MCF 10A (cell line): ENCODE measurements around the gene TACR2. TPM values are rescaled to one million over a fixed set of nuclear protein-coding genes. Genes with fewer than 3 reads are reported as not detected.

Experiments
- BruUV-seq: library from RNA; stranded (reverse); fragments of 400-500 nt; replicated peaks from 2 replicates; lab custom pipeline; 2021; lab: Mats Ljungman, UMichigan
- CTCF ChIA-PET: fragments of 300-600 bp; sonication (Branson Sonifier 250); formaldehyde crosslinking; extraction: SDS; loops from one replicate; lab custom pipeline; 2021; ENCODE audit warnings: antibody characterized with exemption, inconsistent platforms; lab: Yijun Ruan, JAX
- POLR2A ChIA-PET: fragments of 300-600, 350-650 bp; sonication (Branson Sonifier 250); formaldehyde crosslinking; extraction: SDS; loops from one replicate; lab custom pipeline; 2020; ENCODE audit warnings: antibody characterized with exemption, inconsistent platforms; lab: Yijun Ruan, JAX
- DNase-seq: peaks from one replicate; pipeline ENCODE4 v3.0.0-alpha.2; 2018; ENCODE audit not compliant: unreplicated experiment
- H3K27ac Mint-ChIP-seq: one replicate; pipeline ENCODE4 v1.8.0; 2022; ENCODE audit warnings: mild to moderate bottlenecking, low read depth, mixed read lengths; ENCODE audit not compliant: unreplicated experiment
- H3K27me3 Mint-ChIP-seq: one replicate; pipeline ENCODE4 v1.8.0; 2022; ENCODE audit warnings: mixed read lengths; ENCODE audit not compliant: insufficient read depth, unreplicated experiment
- H3K36me3 Mint-ChIP-seq: one replicate; pipeline ENCODE4 v1.8.0; 2022; ENCODE audit warnings: mild to moderate bottlenecking, moderate library complexity, mixed read lengths; ENCODE audit not compliant: insufficient read depth, unreplicated experiment
- H3K4me1 Mint-ChIP-seq: one replicate; pipeline ENCODE4 v1.8.0; 2022; ENCODE audit warnings: mixed read lengths; ENCODE audit not compliant: insufficient read depth, unreplicated experiment
- H3K4me3 Mint-ChIP-seq: one replicate; pipeline ENCODE4 v1.8.0; 2022; ENCODE audit warnings: mild to moderate bottlenecking, moderate library complexity, mixed read lengths; ENCODE audit not compliant: unreplicated experiment
- H3K9me3 Mint-ChIP-seq: one replicate; pipeline ENCODE4 v1.8.0; 2022; ENCODE audit warnings: mixed read lengths; ENCODE audit not compliant: unreplicated experiment
- intact Hi-C: fragments of 100-400 bp; cut with micrococcal nuclease; formaldehyde crosslinking; loops from 2 replicates; pipeline ENCODE4 v1.14.1; 2022
- total RNA-seq: library from RNA; stranded (reverse); gene quantifications from 2 replicates; pipeline ENCODE4 v1.2.3, GENCODE V29; 2022
- TF ChIP-seq, protein P1 (sequence below): fragments of 200-600 bp; IDR thresholded peaks from one replicate; pipeline ENCODE4 v1.8.0; 2022; ENCODE audit warnings: antibody characterized with exemption, mild to moderate bottlenecking; ENCODE audit not compliant: unreplicated experiment

The TACR2 gene
- total RNA-seq, 1 experiment from 2014 or later: not detected

DNA sequence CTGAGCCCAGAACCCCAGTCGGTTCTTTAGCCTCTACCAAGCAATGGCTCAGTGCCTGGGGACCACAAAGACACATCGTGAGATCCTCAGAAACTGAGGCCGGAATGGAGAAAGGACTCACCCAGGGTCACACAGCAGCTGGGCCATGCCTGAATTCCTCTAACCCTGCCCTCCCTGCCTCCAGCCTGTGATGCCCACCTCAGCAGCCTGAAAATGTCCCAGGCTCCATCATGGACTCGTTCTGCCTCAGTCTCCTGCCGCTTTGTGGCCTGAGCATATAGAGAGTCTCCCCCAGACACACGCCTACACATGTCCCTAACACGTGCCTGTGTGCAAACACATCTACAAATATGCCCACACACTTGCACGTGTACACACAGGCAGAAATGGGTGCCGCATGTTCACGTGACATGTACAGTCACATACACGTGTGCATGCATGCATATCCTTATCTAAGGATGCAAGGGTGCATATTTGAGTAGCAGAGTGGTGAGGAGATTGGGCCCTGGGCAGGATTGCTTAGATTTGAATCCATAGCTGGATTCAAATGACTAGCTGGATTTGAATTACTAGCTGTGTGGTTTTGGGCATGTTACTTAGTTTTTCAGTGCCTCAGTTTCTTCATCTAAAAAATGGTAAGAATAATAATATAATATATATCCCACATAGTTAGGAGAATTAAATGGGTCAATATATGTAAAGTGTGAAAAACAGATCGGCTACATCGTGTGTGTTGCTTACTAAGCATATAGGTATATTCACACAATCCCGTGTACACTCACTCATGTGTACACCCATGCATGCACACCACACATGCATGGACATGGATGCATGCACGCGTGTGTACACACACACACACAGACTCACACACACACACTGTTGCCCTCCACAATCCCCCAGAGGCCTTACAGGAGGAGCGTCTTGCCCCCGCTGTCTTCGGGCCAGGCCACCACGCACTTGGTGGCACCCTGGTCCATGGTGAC is 2.4 kb downstream of the TACR2 start:
- Mint-ChIP-seq H3K27me3 (no peaks in the 10 kb centered on the region), H3K9me3 (no peaks in the 10 kb centered on the region), H3K36me3 (no peaks in the 10 kb centered on the region), H3K4me1 (no peaks in the 10 kb centered on the region), H3K4me3 (no peak overlapping the region), H3K27ac (no peak overlapping the region)
- CTCF ChIA-PET: interaction anchor here (0.6 to 0.9 kb wide), 3 partner anchors 12 to 222 kb away, joined by 3 to 5 read pairs (median 3); no protein-coding TSS in a partner anchor
- TF ChIP-seq, protein P1, sequence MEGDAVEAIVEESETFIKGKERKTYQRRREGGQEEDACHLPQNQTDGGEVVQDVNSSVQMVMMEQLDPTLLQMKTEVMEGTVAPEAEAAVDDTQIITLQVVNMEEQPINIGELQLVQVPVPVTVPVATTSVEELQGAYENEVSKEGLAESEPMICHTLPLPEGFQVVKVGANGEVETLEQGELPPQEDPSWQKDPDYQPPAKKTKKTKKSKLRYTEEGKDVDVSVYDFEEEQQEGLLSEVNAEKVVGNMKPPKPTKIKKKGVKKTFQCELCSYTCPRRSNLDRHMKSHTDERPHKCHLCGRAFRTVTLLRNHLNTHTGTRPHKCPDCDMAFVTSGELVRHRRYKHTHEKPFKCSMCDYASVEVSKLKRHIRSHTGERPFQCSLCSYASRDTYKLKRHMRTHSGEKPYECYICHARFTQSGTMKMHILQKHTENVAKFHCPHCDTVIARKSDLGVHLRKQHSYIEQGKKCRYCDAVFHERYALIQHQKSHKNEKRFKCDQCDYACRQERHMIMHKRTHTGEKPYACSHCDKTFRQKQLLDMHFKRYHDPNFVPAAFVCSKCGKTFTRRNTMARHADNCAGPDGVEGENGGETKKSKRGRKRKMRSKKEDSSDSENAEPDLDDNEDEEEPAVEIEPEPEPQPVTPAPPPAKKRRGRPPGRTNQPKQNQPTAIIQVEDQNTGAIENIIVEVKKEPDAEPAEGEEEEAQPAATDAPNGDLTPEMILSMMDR: no peak
- intact Hi-C loops: no loop called here
- POLR2A ChIA-PET: no interaction called here
- no TSS peak for BruUV-seq
- no peak for DNase-seq

GRCh38 chr10:69413221-69413865 is 3.4 kb downstream of the TACR2 start:
- CTCF ChIA-PET: interaction anchor here (0.6 to 0.9 kb wide), 4 partner anchors 13 to 327 kb away, joined by 3 to 5 read pairs (median 3); no protein-coding TSS in a partner anchor
- Mint-ChIP-seq H3K4me3 (no peak overlapping the region), H3K27me3 (no peaks in the 10 kb centered on the region), H3K4me1 (peaks cover 3% of the 10 kb centered on the region), H3K9me3 (no peaks in the 10 kb centered on the region), H3K27ac (no peak overlapping the region), H3K36me3 (peaks cover 4% of the 10 kb centered on the region)
- intact Hi-C loops: loop anchor here (1.0 kb wide), 1 partner anchor 320 kb away; no protein-coding TSS in a partner anchor
- POLR2A ChIA-PET: no interaction called here
- TF ChIP-seq, protein P1: peak; percentile 45
- no TSS peak for BruUV-seq
- peak; percentile 69 for DNase-seq

- BruUV-seq: no TSS peak
- intact Hi-C loops: no loop called here
- Mint-ChIP-seq H3K27ac (no peak overlapping the region), H3K27me3 (no peaks in the 10 kb centered on the region), H3K4me3 (no peak overlapping the region), H3K4me1 (peaks cover 6% of the 10 kb centered on the region), H3K36me3 (peaks cover 5% of the 10 kb centered on the region), H3K9me3 (no peaks in the 10 kb centered on the region)
- ChIA-PET CTCF (interaction anchor here (0.6 to 2.1 kb wide), 3 partner anchors 12 to 620 kb away, joined by 3 to 15 read pairs (median 3); no protein-coding TSS in a partner anchor), POLR2A (no interaction called here)
- TF ChIP-seq, protein P1: no peak
- no peak for DNase-seq
Observed at GRCh38 chr10:69412232-69412790, 4.4 kb downstream of the TACR2 start.
